ENCODE measurements around the gene MYH9.
"Not testable (repeated sequence)": the region's sequence is repeated elsewhere in the genome, so short reads cannot be mapped to it uniquely, and the experiment has no call there.

Gene MYH9

GRCh38 chr22:36289948-36290371, 97.8 kb downstream of the MYH9 start:
- not testable (repeated sequence) for DNase-seq

DNA sequence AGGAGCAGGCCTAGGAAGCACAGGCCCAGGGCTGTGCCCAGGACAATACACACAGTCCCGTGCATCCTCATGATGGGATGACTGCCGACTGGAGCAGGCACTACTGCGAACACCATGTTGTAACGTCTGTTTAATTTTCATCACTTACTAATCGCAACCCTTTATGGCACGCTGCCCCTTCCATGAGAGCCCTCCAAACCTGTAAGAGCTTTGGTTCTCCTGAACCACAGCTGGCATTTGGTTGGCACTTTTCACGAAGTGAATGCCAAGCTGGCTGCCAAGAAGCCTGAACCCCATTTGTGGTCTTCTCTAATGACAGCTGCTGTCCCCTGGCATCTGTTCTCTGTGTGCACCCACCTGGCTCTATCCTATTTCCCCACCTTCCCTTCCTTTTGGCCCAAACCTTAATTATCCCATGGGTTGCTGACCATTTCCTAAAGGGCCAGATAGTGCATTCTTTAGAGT, 98.3 kb downstream of the MYH9 start:
- no peak for DNase-seq

DNA sequence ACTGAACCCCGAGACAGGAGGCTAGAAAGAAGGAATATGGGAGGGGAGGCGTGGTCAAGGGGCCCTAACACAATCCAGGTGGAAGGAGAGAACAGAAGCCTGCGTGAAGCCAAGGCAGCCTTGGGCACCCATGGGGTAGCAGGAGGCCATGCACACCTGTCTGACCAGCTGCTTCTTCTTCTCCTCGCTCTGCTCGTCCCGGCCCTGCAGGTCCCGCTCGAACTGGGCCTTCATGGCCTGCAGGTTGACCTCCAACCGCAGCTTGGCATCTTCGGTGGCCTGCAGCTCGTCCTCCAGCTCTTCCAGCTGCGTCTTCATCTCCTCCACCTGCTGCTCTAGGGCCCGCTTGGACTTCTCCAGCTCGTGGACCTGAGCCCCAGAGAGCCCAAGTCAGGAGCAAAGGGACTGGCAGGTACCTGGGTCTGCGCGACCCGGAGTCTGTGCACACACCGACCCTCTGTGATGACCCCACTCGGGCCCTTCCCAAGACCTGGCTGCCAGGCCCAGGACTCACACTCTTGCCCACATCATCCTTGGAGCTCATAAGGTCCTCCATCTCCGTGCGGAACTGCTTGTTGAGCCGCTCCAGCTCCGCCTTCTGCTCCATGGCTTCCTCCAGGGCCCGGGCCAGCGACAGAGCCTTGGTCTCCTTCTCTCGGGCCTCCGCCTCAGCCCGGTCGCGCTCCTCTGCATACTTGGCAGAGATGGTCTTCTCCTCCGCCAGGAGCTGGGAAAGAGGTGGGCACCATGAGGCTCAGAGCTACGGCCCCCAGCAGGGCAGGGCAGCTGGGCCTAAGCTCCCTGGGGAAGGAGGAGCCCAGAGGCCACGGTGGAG, 99.0 kb downstream of the MYH9 start:
- DNase-seq: no peak

- DNase-seq: no peak
Observed at GRCh38 chr22:36287881-36288515, 99.8 kb downstream of the MYH9 start.

DNA sequence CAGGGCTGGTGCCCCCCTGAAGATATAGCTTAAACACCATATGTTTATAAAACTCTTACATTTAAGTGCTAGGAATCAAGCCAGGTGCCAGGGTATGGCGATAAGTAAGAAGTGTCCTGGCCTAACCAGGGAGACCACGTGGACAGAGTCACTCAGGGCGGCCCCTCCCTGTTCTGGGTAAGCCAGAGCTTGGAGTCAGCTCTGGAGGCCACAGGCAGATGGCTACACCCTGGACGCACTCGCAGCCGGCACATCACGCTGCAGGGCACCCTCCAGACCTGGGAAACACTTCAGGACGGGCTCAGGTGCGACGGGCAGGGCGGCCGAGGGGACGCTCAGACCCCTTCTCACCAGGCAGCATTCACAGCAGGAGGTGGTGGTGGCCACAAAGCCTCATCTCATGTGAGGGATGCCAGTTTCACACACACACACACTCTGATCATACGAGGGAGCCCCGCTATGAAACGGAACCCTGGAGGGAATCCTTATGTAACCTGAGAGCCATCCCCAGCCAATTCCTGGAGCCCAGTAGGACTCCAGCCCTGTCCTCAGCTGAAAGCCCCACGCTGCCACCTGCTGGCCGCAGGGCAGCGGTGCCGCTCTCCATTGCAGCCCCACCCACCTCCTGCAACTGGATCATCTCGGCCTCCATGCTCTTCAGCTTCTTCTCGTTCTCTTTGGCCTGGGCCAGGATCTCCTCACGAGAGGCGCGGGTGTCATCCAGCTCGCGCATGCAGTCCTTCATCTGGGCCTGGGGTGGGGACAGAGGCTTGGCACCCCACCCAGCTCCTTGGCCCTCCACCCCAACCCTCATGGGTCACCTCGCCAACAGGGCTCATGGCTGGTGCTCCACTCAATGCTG, 101.4 kb downstream of the MYH9 start:
- DNase-seq: peak; percentile 65

DNA sequence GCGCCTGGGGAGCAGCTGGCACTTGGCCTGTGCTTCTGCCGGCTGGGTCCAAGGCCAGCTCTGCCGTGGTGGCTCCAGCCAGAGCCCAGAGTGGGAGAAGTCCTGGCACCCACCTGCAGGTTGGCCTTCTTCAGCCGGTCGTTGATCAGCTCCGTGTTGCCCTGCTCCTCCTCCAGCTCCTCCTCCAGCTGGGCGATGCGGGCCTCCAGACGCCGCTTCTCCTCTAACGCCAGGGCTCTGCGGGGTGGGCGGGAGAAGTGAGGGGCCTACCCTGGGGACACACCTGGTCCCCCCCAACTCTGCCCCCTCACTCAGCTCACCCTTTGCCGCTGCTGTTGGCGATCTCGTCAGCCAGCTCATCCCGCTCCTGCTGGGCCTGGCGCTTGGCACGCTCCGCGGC, 102.2 kb downstream of the MYH9 start:
- DNase-seq: no peak

DNA sequence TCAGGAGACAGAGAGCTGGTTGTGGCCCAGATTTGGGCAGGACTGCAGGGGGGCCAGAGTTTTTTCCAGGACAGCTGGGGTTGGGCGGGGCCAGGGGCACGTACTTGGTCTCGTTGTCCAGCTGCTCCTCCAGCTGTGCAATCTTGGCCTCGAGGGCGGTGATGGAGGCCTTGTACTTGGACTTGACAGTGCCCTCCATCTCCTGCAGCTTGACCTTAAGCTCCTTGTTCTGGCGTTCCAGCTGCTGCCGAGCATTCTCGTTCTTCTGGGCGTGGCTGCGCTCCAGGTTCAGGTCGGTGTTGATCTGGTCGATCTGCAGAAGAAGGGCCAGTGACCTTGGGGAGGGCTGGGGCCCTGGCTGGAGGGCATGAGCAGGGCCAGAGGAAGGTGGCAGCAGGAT, 102.8 kb downstream of the MYH9 start:
- DNase-seq: no peak

DNA sequence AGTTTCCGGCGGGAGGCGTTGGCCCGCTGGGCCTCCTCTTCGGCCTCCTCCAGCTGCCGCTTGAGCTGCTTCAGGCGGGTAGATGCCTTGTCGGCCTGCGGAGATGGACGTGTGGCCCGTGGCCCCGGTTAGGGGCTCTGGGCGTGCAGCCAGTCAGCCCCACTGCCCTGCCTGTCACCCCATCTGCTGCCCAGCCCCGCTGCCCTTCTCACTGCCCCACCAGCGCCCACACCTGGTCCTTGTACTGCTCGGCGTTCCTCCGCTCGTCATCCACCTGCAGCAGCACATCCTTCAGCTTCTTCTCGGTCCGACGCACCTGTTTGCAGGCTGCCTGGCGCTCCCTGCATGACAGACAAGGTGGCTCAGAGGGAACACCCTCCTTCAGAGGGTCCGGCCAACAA, 103.6 kb downstream of the MYH9 start:
- DNase-seq: no peak

GRCh38 chr22:36282328-36282831, 105.4 kb downstream of the MYH9 start:
- no peak for DNase-seq

GRCh38 chr22:36281781-36282327, 105.9 kb downstream of the MYH9 start:
- no peak for DNase-seq

DNA sequence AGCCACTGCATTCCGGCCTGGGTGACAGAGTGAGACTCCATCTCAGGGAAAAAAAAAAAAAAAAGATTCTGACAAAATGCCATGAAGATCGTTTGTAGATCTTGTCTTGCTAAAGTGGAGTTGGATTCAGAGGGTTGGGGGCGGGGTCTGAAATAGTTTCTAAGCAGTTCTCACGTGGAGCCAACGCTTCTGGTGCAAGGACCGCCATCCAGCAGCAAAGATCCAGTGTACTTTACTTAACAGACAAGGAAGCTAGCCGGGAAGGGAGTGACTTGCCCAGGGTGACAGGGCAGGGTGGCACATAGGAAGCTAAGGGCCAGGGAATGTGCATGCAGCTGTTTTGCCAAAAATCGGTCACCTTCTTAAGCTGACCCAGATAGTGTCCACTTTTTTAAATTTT, 107.4 kb downstream of the MYH9 start:
- no peak for DNase-seq

GRCh38 chr22:36279219-36279666, 108.5 kb downstream of the MYH9 start:
- DNase-seq: no peak

DNA sequence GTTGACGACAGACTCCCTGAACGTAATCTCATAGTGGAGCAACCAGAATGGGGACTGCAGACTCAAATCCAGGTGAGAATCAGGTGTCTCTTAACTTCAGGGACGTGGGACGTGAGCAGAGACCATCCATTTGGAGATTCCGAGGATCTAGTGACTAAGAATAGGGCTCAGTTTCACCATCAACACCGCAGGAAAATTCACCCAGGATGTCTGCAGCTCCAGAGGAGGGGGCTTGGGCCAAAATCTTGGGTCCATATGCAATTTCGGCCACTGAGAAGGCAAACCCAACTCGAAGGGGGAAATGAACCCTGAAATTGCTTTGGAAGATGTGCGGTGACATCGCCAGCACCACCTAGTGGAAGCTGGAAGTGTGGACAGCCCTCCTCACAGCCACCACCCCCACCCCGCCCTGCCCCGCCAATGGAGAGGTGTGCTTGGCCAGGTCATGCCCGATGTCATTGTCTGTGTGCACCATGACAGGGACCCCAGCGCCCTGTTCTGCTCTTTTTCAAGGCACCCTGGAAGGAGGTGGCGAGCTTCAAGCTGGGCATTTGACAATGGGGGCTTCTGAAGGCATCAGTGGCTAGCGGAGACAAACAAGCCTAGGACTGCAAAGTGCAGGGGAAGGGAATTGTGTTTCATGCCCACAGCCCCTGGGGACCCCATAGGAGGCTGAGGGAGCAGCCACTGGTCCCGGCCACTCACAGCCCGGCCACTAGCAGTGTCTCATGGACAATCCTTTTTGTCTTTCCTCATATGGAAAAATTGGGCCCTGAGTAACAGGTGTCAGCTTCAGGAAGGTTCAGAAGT, 110.1 kb downstream of the MYH9 start:
- DNase-seq: peak; percentile 61

GRCh38 chr22:36274531-36274930, 113.2 kb downstream of the MYH9 start:
- no peak for DNase-seq

GRCh38 chr22:36271951-36272350, 115.8 kb downstream of the MYH9 start:
- not testable (repeated sequence) for DNase-seq

DNA sequence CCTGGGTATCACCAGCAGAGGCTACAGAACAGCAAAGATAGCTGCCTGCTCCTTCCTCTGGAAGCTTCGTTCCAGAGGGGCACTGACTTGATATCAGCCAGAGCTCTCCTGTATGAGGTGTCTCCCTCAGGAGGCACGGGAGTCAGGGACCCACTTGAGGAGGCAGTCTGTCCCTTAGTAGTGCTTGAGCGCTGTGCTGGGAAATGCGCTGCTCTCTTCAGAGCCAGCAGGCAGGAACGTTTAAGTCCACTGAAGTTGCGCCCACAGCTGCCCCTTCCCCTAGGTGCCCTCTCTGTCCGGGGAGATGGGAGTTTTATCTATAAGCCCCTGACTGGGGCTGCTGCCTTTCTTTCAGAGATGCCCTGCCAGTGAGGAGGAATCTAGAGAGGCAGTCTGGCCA, 116.5 kb downstream of the MYH9 start:
- not testable (repeated sequence) for DNase-seq

DNA sequence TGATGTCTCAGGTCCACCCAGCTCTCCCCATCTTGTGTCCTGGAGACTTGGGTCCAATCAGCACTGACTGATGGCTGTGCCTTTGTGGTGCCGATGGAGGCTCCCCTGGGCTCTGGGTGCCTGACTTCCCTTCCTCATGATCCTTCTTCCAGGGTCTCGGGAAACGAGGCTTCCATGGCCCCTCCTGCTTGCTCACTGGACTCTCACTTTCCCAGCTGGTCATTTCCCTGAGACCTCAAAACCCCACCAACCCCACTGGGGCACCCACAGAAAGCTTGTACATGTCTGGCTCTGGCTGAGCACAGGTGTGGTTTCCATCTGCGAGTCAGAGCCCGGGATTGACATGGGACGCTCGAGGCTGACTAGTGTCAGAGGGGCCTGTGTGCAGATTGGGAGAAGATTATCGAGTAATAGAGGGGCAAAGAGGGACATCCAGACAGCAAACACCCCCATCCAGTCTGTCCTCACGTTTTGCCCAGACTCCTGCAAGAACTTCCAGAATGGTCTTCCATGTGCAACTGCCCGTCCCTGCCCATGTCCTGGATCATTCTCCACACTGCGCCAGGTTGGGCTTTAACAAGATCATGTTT, 119.8 kb downstream of the MYH9 start:
- no peak for DNase-seq

DNA sequence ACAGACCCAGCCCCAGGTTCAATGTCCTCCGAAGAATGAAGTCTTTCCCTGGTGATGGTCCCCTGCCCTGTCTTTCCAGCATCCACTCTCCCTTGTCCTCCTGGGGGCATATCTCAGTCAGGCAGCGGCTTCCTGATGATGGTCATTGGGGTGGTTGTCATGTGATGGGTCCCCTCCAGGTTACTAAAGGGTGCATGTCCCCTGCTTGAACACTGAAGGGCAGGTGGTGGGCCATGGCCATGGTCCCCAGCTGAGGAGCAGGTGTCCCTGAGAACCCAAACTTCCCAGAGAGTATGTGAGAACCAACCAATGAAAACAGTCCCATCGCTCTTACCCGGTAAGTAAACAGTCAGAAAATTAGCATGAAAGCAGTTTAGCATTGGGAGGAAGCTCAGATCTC, 120.7 kb downstream of the MYH9 start:
- DNase-seq: no peak

- DNase-seq: not testable (repeated sequence)
Observed at GRCh38 chr22:36263886-36264664, 123.7 kb downstream of the MYH9 start.

DNA sequence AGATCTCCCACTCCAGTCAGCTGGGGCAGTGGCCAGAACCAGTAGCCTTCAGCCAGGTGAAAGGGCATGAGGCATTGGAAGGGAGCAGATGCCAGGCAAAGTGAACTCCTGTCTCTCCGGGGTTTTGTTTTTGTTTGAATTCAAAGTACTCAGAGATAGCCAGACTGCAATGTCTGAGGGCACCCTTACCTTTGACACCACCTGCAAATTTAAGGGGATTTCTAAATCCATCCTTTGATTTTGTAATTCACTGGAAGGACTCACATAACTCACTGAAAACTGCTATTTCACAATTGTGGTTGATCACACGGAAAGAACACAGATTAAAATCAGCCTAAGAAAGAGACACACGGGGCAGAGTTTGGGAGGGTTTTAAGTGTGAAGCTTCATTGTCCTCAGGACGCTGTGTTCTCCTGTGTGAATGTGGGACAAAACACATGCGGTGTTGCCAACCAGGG, 124.5 kb downstream of the MYH9 start:
- DNase-seq: not testable (repeated sequence)

Measured in activated CD4-positive, CD25-positive, alpha-beta regulatory T cell treated with anti-CD3 and anti-CD28 coated beads, Interleukin-2, amount 50 U/mL, for 72 hours (primary cell).